ENCODE results near the gene TLE1. TPM values are rescaled to one million over a fixed set of nuclear protein-coding genes. Genes with fewer than 3 reads are reported as not detected.
"Not testable (repeated sequence)": the region's sequence is repeated elsewhere in the genome, so short reads cannot be mapped to it uniquely, and the experiment has no call there.

Gene TLE1
- total RNA-seq, 1 donor from 2014 or later = not detected

GRCh38 chr9:81601639-81602623 lies 87.4 kb downstream of the TLE1 start:
- Mint-ChIP-seq H3K9me3 (no peaks in the 10 kb centered on the region), H3K4me3 (no peak overlapping the region), H3K27me3 (no peaks in the 10 kb centered on the region), H3K36me3 (ENCODE audit: low read depth) (no peaks in the 10 kb centered on the region), H3K4me1 (no peaks in the 10 kb centered on the region), H3K27ac (no peak overlapping the region)
- intact Hi-C loops (cut with micrococcal nuclease) = no loop called here
- no peak for DNase-seq

DNA sequence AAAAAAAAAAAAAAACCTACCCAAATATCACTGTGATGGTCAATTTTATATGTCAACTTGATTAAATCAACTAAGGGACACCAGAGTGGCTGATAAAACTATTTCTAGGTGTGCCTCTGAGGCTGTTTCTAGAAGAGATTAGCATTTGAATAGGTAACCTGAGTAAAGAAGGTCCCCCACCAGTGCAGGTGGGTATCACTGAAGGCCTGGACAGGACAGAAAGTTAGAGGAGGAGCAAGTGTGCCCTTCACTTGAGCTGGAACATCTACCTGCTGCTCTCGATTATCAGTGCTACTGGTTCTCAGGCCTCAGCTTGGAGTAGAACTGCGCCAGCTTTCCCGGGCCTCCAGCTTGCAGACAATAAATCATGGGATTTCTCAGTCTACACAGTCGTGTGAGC lies 88.7 kb downstream of the TLE1 start:
- Mint-ChIP-seq H3K4me3 (no peak overlapping the region), H3K9me3 (no peaks in the 10 kb centered on the region), H3K27me3 (no peaks in the 10 kb centered on the region), H3K27ac (no peak overlapping the region), H3K36me3 (ENCODE audit: low read depth) (no peaks in the 10 kb centered on the region), H3K4me1 (no peaks in the 10 kb centered on the region)
- intact Hi-C loops (cut with micrococcal nuclease) = no loop called here
- DNase-seq = no peak

GRCh38 chr9:81599837-81600236 lies 89.5 kb downstream of the TLE1 start:
- Mint-ChIP-seq H3K27ac (no peak overlapping the region), H3K4me1 (no peaks in the 10 kb centered on the region), H3K36me3 (ENCODE audit: low read depth) (no peaks in the 10 kb centered on the region), H3K27me3 (no peaks in the 10 kb centered on the region), H3K4me3 (no peak overlapping the region), H3K9me3 (no peaks in the 10 kb centered on the region)
- DNase-seq = no peak
- intact Hi-C loops (cut with micrococcal nuclease) = no loop called here

GRCh38 chr9:81598811-81599210 lies 90.5 kb downstream of the TLE1 start:
- Mint-ChIP-seq H3K27ac (no peak overlapping the region), H3K4me1 (no peaks in the 10 kb centered on the region)
- intact Hi-C loops (cut with micrococcal nuclease) = no loop called here

DNA sequence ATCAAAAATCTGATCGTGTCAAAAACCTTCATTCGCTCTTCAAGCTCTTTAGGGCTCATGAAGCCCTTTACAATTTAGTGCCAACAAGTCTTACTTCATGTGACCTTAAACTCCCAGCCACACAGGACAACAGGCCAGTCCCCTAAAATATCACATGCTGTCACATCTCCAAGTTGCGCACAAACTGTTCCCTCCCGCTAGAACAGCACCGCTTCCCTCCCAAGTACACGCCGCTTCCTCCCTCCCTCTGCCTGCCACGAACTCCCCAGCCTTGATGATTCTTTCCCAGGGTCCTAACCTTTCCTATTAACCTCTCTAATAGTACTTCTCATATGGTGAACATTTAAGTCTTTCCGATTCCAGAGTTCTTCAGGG lies 91.2 kb downstream of the TLE1 start:
- no peaks in the 10 kb centered on the region for H3K36me3 Mint-ChIP-seq (ENCODE audit: low read depth)

More at GRCh38 chr9:81598811-81599210, 90.5 kb downstream of the TLE1 start:
- Mint-ChIP-seq H3K27me3 (no peaks in the 10 kb centered on the region), H3K4me3 (no peak overlapping the region), H3K36me3 (ENCODE audit: low read depth) (no peaks in the 10 kb centered on the region), H3K9me3 (no peaks in the 10 kb centered on the region)
- DNase-seq = no peak

GRCh38 chr9:81597419-81598122 lies 91.8 kb downstream of the TLE1 start:
- H3K27ac Mint-ChIP-seq = no peak overlapping the region
- H3K9me3 Mint-ChIP-seq = no peaks in the 10 kb centered on the region
- no peaks in the 10 kb centered on the region for H3K36me3 Mint-ChIP-seq (ENCODE audit: low read depth)
- intact Hi-C loops (cut with micrococcal nuclease) = no loop called here
- DNase-seq = no peak
- H3K27me3 Mint-ChIP-seq = no peaks in the 10 kb centered on the region
- H3K4me1 Mint-ChIP-seq = no peaks in the 10 kb centered on the region
- H3K4me3 Mint-ChIP-seq = no peak overlapping the region

More for the DNA sequence above, 91.2 kb downstream of the TLE1 start:
- no peak overlapping the region for H3K27ac Mint-ChIP-seq
- H3K4me1 Mint-ChIP-seq = no peaks in the 10 kb centered on the region
- no peaks in the 10 kb centered on the region for H3K9me3 Mint-ChIP-seq
- no peak overlapping the region for H3K4me3 Mint-ChIP-seq
- H3K27me3 Mint-ChIP-seq = no peaks in the 10 kb centered on the region
- intact Hi-C loops (cut with micrococcal nuclease) = no loop called here
- no peak for DNase-seq

DNA sequence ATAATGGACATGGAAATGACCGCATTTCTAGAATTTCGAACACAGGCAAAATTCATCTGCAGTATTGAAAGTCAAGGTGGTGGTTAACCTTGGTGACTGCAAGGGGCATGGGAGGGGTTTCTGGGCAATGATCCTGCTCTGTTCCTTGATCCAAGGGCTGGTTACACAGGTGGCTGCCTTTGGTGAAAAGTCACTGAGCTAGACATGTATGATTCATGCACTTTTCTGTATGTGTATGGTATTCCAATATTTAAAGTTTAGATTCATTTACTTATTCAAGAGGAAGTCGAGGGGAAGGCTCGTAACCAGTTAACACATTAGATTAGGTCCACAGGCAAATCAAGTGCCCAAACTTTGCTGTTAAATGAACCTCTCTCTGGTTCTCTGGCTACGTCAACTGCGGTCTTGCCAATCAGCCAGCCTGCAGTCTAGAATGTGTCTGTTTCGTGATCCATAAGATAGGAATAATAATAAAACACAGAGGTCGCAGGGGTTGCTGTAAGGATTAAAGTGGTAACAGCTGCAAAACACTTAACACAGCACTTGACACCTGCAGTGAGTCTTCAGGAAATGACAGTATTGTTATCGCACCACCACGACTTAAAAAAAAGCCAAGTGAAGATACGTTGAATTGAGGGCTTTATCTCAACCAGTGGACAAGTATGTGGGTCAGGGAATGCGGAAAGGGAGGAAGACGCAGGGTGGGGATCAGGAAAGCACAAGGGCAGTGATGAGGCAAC lies 92.5 kb downstream of the TLE1 start:
- intact Hi-C loops (cut with micrococcal nuclease) = no loop called here
- Mint-ChIP-seq H3K36me3 (ENCODE audit: low read depth) (no peaks in the 10 kb centered on the region), H3K27ac (no peak overlapping the region), H3K9me3 (no peaks in the 10 kb centered on the region), H3K4me1 (no peaks in the 10 kb centered on the region), H3K27me3 (no peaks in the 10 kb centered on the region), H3K4me3 (no peak overlapping the region)
- no peak for DNase-seq

- DNase-seq = no peak
These were observed 93.3 kb downstream of the TLE1 start for GRCh38 chr9:81595887-81596543.

DNA sequence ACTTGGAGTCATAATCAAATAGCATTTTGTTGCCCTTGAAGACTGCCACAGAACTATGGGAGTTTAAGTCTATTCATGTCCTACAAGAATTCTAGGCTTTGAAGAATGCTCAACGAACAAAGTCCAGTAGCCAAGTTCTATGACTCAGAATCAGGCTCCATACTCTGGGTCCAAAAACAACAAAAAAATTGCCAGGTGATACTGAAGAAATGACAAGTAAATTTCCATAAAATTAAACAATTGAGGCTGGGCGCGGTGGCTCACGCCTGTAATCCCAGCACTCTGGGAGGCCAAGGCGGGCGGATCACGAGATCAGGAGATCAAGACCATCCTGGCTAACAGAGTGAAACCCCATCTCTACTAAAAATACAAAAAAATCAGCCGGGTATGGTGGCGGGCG lies 94.1 kb downstream of the TLE1 start:
- H3K4me1 Mint-ChIP-seq; intact Hi-C loops (cut with micrococcal nuclease); DNase-seq; H3K4me3 Mint-ChIP-seq; H3K27me3 Mint-ChIP-seq; H3K9me3 Mint-ChIP-seq; H3K36me3 Mint-ChIP-seq (ENCODE audit: low read depth); H3K27ac Mint-ChIP-seq: not testable (repeated sequence)

More at GRCh38 chr9:81595887-81596543, 93.3 kb downstream of the TLE1 start:
- Mint-ChIP-seq H3K27me3 (no peaks in the 10 kb centered on the region), H3K27ac (no peak overlapping the region), H3K4me1 (no peaks in the 10 kb centered on the region), H3K4me3 (no peak overlapping the region), H3K9me3 (no peaks in the 10 kb centered on the region), H3K36me3 (ENCODE audit: low read depth) (no peaks in the 10 kb centered on the region)
- intact Hi-C loops (cut with micrococcal nuclease) = no loop called here

- no peaks in the 10 kb centered on the region for H3K9me3 Mint-ChIP-seq
- intact Hi-C loops (cut with micrococcal nuclease) = no loop called here
- DNase-seq = no peak
- H3K27ac Mint-ChIP-seq = no peak overlapping the region
- H3K36me3 Mint-ChIP-seq (ENCODE audit: low read depth) = no peaks in the 10 kb centered on the region
- no peaks in the 10 kb centered on the region for H3K27me3 Mint-ChIP-seq
- H3K4me1 Mint-ChIP-seq = no peaks in the 10 kb centered on the region
- no peak overlapping the region for H3K4me3 Mint-ChIP-seq
These were observed 94.9 kb downstream of the TLE1 start for GRCh38 chr9:81594415-81594814.

- H3K4me1 Mint-ChIP-seq = no peaks in the 10 kb centered on the region
- no peak for DNase-seq
- intact Hi-C loops (cut with micrococcal nuclease) = no loop called here
- no peak overlapping the region for H3K4me3 Mint-ChIP-seq
- no peak overlapping the region for H3K27ac Mint-ChIP-seq
- H3K9me3 Mint-ChIP-seq = no peaks in the 10 kb centered on the region
- no peaks in the 10 kb centered on the region for H3K36me3 Mint-ChIP-seq (ENCODE audit: low read depth)
- no peaks in the 10 kb centered on the region for H3K27me3 Mint-ChIP-seq
These were observed 96.5 kb downstream of the TLE1 start for GRCh38 chr9:81592887-81593266.

- no peak overlapping the region for H3K4me3 Mint-ChIP-seq
- no peaks in the 10 kb centered on the region for H3K27me3 Mint-ChIP-seq
- intact Hi-C loops (cut with micrococcal nuclease) = no loop called here
- no peaks in the 10 kb centered on the region for H3K4me1 Mint-ChIP-seq
- no peak for DNase-seq
- no peaks in the 10 kb centered on the region for H3K36me3 Mint-ChIP-seq (ENCODE audit: low read depth)
- H3K27ac Mint-ChIP-seq = no peak overlapping the region
- H3K9me3 Mint-ChIP-seq = no peaks in the 10 kb centered on the region
These were observed 97.6 kb downstream of the TLE1 start for GRCh38 chr9:81591791-81592190.

GRCh38 chr9:81590688-81591087 lies 98.7 kb downstream of the TLE1 start:
- no peak overlapping the region for H3K27ac Mint-ChIP-seq
- no peaks in the 10 kb centered on the region for H3K27me3 Mint-ChIP-seq
- no peak for DNase-seq
- intact Hi-C loops (cut with micrococcal nuclease) = no loop called here
- no peaks in the 10 kb centered on the region for H3K9me3 Mint-ChIP-seq
- no peaks in the 10 kb centered on the region for H3K4me1 Mint-ChIP-seq
- H3K36me3 Mint-ChIP-seq (ENCODE audit: low read depth) = no peaks in the 10 kb centered on the region
- H3K4me3 Mint-ChIP-seq = no peak overlapping the region
